T-helper 22 cell (primary cell): ENCODE measurements around the gene SRPK2.
"Not testable (repeated sequence)": the region's sequence is repeated elsewhere in the genome, so short reads cannot be mapped to it uniquely, and the experiment has no call there.

Experiments
- DNase-seq: peaks from one replicate; pipeline ENCODE4 v3.0.0-alpha.2; 2020; ENCODE audit warnings: low read depth

SRPK2 gene

DNA sequence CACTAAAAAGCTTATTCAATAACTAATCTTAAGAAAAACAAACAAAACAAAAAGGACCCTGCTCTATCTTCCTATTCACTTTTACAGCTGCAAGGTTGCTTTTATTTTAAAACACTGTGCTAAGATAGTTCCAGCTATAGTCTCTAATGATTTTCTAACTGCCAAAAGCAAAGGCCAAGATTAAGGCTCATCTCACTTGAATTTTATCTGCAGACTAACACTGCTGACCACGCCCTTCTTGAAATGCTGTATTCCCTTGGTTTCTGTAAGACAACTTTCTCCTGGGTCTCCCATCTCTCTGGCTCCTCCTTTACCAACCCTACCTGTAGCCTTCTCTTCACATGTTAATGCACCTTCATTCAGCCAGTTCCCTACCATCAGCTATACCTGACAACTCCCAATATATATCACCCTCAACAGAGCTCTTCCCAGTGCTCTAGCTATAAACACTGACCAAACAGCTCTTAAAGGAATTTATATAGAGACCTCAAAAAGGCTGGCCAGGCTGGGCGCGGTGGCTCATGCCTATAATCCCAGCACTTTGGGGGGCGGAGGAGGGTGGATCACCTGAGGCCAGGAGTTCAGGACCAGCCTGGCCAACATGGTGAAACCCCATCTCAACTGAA lies 11.7 kb downstream of the SRPK2 start:
- no peak for DNase-seq

DNA sequence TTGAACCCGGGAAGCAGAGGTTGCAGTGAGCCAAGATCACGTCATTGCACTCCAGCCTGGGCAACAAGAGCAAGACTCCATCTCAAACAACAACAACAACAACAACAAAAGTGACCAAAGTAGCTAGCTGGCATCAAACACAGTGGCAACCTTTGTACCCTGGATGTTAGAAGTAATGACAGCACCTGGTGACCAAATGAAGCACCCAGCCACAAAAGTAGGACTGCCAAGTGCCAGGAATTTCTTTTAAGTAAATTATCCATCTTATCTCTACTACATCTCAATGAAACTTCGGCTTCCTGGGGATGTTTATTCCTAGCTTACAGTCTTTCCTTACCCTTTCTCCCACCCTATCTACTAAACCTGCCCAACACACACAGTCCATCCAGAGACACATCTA lies 18.8 kb downstream of the SRPK2 start:
- DNase-seq = no peak

DNA sequence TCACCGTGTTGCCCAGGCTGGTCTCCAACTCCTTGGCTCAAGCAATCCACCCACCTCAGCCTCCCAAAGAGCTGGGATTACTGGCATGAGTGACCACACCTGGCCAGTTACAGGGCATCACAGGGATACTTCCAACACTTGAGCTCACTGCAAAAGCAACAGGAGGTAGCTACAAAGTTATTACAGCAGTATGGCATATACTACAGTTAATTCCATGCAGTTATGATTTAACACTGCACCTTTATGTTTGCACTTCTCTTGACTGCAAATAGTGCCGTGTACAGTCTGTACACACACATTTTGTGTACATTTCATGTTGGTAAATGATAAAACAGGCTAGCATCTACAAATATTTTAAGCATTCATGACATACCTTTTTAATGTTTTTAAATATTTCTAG lies 21.3 kb downstream of the SRPK2 start:
- DNase-seq = no peak

DNA sequence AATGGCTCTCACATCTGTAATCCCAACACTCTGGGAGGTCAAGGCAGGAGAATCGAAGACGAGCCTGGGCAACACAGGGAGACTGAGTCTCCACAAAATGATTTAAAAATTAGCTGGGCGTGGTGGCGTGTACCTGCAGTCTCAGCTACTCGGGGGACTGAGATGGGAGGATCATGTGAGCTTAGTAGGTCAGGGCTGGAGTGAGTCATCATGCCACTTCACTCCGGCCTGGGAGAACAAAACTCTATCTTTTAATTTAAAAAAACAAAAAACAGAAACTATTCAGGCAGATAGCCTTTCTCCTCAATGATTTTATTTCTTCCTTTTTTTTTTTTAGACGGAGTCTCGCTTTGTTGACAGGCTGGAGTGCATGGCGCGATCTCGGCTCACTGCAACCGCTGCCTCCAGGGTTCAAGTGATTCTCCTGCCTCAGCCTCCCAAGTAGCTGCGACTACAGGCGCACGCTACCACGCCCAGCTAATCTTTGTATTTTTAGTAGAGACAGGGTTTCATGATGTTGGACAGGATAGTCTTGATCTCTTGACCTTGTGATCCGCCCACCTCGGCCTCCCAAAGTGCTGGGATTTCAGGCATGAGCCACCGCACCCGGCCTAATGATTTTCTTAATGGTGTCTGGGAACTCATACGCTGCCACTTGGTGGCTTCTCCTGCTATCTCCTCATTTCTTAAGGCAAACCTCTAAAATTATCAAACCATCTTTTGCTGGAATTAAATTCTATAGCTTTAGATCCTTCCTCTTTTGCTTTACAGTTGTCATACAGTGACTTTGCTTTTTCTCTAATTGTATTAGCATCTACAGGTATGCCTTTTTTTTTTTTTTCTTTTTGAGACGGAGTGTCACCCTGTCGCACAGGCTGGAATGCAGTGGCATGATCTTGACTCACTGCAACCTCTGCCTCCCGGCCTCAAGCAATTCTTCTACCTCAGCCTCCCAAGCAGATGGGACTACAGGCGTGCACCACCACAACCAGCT lies 22.9 kb downstream of the SRPK2 start:
- no peak for DNase-seq

DNA sequence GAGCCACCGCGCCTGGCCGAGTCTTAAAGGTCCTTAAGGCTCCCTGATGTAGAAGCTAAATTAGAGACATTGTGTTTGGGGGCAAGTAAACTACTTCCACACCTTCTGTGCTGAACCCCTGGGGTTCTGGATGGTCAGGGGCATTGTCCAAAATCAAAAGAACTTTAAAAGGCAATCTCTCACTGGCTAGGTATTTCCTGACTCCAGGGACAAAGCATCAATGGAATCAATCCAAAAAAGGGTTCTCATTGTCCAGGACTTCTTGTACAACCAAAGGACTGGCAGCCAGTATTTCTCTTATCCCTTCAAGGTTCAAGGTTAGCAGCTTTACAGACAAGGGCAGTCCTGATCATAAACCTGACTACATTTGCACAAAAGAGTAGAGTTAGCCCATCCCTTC lies 24.0 kb downstream of the SRPK2 start:
- DNase-seq = no peak

DNA sequence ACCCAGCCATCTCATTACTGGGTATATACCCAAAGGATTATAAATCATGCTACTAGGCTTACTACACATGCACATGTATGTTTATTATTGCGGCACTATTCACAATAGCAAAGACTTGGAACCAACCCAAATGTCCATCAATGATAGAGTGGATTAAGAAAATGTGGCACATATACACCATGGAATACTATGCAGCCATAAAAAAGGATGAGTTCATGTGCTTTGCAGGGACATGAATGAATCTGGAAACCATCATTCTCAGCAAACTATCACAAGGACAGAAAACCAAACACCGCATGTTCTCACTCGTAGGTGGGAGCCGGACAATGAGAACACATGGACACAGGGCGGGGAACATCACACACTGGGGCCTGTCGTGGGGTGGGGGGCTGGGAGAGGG lies 25.1 kb downstream of the SRPK2 start:
- DNase-seq = not testable (repeated sequence)

DNA sequence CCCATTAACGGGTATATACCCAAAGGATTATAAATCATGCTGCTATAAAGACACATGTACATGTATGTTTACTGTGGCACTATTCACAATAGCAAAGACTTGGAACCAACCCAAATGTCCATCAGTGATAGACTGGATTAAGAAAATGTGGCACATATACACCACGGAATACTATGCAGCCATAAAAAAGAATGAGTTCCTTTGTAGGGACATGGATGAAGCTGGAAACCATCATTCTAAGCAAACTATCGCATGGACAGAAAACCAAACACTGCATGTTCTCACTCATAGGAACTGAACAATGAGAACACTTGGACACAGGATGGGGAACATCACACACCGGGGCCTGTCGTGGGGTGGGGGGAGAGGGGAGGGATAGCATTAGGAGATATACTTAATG lies 26.0 kb downstream of the SRPK2 start:
- not testable (repeated sequence) for DNase-seq

DNA sequence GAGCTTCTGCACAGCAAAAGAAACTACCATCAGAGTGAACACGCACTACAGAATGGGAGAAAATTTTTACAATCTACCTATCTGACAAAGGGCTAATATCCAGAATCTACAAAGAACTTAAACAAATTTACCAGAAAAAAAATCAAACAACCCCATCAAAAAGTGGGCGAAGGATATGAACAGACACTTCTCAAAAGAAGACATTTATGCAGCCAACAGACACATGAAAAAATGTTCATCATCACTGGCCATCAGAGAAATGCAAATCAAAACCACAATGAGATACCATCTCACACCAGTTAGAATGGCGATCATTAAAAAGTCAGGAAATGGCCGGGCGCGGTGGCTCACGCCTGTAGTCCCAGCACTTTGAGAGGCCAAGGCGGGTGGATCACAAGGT lies 26.7 kb downstream of the SRPK2 start:
- DNase-seq = not testable (repeated sequence)

DNA sequence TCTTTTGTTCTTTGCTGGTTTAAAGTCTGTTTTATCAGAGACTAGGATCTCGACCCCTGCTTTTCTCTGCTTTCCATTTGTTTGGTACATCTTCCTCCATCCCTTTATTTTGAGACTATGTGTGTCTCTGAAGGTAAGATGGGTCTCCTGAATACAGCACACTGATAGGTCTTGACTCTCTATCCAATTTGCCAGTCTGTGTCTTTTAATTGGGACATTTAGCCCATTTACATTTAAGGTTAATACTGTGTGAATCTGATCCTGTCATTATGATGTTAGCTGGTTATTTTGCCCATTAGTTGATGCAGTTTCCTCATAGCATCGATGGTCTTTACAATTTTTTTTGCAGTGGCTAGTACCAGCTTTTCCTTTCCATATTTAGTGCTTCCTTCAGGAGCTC lies 28.6 kb downstream of the SRPK2 start:
- DNase-seq = not testable (repeated sequence)

DNA sequence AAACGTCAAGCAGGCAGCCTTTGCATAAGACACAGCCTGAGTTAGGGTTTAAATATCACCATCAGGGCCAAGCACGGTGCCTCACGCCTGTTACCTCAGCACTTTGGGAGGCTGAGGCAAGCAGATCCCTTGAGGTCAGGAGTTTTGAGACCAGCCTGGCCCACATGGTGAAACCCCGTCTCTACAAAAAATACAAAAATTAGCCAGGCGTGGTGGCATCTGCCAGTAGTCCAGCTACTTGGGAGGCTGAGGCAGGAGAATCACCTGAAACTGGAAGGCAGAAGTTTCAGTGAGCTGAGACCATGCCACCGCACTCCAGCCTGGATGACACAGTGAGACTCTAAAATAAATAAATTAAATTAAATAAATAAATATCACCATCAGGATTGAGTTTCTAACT lies 33.0 kb downstream of the SRPK2 start:
- DNase-seq = no peak

DNA sequence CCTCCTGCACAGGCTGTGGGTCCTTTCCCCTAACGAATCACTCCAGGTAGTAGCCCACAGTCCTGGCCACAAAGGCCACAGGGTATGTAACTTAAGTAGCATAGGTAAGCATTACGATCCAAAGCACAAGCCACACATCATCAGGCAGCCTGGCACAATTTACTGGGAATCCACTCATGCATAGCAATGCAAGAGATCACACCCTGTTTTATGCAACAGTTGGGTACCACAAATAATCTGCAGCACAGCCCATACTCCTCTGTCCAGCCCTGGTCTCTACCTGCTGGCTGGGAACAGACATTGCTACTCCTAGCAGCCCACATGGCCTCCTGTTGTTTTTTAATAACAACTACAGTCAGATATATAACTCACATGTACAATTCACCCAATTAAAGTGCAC lies 34.3 kb downstream of the SRPK2 start:
- no peak for DNase-seq

DNA sequence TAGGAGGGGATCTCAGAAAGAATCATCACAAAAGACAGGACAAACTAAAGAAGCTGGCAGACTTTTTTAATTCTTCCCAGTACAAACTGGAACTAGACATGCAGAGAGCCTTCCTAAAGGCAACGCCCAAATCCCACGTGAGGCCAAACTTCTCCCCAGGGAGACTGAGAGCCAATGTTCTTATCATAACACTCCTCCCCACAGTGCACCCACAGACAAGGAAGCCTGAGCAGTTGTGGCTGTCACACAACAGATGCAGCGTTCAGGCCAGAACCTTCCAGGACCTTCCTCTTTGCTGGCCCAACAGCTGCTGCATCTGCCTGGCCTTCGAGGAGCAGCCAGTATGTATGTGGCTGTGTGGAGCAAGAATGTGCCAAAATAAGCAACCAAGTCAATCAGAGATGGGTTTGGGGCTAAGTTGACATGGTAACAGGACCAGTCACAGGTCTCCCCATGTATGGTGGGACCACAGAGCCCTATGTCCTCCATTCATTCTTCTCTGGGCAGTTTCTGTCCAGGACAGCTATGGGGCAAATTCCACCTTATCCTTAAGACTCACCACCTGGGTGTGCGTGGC lies 34.9 kb downstream of the SRPK2 start:
- DNase-seq = no peak

DNA sequence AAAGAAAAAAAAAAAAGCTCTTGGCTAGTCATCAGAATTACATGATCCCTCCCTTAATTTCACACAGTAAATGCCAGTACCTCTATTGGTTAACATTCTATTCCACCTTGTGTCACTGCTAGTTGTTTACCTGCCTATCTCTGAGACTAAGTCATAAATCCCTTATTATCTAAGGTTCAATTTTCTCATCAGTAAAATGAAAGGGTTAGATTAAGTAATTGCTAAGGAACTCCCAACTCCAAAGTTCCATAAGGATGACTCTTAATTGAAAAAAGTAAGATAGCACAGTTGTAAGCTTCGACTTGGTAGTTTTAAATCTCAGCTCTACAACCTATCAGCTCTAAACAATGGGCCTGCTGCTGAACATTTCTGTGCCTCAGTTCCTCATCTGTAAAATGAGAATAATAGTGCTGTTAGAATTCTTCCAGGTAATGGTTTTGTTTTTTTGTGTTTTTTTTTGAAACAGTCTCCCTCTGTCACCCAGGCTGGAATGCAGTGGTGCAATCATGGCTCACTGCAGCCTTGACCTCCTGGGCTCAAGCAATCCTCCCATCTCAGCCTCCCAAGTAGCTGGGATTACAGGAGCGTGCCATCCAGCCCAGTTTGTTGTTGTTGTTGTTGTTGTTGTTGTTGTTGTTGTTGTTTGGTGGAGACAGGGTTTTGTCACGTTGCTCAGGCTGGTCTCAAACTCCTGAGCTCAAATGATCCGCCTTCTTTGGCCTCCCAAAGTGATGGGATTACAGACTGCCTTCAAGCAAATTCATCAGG lies 35.6 kb downstream of the SRPK2 start:
- DNase-seq = no peak

DNA sequence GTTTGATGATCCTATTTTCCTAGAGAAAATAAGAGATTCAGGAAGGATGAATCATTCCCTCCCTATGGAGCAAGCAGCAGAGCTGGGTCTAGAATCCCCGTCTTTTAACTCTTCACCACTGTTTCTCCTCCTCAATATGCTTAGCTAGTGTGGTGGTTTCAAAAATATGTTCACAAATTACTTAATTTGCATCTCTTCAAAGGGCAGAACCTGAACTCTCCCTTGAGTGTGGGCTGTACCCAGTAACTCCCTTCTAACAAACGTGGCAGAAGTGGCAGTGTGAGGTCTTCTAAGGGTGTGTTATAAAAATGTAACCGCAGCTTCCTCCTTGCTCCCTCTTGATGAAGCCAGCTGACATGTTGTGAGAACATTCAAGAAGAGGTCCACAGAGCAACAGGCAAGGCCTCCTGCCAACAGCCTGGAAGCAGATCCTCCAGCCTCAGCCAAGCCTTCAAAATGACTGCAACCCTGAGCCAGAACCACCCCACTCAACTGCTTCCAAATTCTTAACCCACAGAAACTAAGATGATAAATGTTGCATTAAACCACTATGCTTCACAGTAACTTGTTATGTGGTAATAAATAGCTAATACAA lies 36.6 kb downstream of the SRPK2 start:
- peak; percentile 30 for DNase-seq

DNA sequence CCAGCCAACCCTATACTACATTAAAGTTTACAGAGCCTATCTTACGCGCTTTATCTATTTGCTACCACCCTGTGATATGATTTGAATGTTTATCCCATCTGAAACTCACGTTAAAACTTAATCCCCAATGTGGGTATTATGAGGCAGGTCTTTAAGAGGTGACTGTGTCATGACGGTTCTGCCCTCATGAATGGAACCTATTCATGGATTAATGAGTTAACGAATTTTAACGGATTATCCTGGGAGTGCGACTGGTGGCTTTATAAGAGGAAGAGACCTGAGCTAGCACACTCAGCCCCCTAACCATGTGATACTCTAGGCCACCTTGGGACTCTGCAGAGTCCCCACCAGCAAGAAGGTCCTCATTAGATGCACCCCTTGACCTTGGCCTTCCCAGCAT lies 37.8 kb downstream of the SRPK2 start:
- DNase-seq = no peak

DNA sequence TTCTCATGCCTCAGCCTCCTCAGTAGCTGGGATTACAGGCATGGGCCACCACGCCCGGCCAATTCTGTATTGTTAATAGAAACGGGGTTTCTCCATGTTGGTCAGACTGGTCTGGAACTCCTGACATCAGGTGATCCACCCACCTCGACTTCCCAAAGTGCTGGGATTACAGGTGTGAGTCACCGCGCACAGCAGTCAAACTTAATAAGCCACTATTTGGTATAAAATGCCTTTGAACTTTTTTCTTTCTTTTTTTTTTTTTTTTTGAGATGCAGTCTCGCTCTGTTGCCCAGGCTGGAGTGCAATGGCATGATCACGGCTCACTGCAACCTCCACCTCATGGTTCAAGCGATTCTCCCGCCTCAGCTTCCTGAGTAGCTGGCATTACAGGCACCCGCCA lies 40.5 kb downstream of the SRPK2 start:
- not testable (repeated sequence) for DNase-seq

DNA sequence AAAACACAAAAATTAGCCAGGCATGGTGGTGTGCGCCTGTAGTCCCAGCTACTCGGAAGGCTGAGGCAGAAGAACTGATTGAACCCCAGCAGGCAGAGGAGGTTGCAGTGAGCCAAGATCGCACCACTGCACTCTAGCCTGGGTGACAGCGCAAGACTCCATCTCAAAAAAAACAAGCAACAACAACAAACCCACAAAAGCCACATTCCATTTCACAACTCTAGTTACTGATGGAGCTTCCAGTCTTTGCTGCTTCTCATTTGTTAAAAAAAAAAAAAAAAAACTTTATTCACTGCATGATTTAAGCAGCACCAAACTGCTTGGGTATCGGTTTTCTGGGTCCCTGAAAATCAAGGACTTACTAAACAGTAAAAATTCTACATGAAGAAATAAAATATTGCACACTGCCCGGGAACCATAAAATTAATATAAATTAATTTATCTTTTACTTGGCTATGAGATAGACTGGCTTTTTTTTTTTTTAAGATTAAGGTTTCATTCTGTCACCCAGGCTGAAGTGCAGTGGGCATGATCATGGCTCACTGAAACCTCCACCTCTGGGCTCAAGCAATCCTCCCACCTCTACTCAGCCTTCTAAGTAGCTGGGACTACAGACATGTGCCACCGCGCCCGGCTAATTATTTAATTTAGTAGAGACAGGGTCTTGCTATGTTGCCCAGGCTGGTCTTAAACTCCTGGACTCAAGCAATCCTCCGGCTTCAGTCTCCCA lies 42.0 kb downstream of the SRPK2 start:
- no peak for DNase-seq

DNA sequence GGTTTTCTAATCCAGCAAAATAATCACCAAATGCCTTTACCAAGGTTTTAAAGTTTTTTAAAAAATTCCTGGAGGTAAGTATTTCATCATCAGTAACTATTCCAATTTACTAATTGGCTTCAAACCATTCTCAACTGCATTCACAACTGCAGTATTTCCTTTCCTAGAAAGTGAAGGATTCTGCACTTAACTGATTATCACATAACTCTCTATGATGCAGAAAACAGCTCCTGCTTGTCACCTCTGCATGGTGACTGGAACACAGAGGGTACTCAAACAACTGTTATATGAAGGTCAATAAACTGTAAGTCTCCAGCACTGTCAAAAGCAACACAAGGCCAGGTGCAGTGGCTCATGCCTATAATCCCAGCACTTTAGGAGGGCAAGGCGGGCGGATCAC lies 42.6 kb downstream of the SRPK2 start:
- no peak for DNase-seq

DNA sequence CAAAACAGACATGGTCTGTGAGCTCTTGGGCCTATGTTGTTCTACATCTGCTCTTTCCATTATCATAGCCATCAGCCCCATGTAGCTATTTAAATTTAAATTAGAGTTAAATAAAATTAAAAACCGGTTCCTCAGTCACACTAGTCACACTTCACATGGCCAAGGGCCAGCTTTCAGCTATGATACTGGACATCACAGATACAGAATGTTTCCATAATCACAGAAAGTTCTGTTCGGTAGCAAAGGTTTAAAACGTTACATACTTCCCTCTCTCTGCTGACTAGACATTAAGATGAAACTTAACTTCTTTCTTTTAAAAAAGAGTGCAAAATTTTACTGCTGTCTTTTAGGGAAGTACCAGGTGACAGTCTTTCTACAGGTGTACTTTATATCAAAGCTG lies 43.0 kb downstream of the SRPK2 start:
- no peak for DNase-seq

DNA sequence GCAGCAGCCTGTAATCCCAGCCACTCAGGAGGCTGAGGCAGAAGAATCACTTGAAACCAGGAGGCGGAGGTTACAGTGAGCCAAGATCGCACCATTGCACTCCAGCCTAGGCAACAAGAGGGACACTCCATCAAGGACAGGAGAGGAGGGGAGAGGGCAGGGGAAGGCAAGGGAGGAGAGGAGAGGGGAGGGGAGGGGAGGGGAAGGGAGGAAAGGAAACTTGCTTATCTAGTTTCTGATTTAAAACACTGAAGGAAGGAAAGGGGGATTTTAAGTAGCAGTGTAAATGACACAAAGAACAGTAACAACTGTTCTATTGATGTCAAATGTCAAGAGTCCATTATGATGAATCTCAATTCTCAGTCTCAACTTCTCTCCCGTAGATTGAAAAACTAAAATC lies 43.7 kb downstream of the SRPK2 start:
- DNase-seq = no peak
